Stimulated activated naive CD4-positive, alpha-beta T cell (primary cell): ENCODE results near the gene PLCB3.
A peak's percentile ranks its signal among the peaks of the same experiment; 100 is the strongest.

Experiments
- DNase-seq, 6 experiments: peaks; one replicate each; lab custom pipeline; 2025; lab: John Stamatoyannopoulos, UW

The PLCB3 gene

GRCh38 chr11:64267207-64267945 is 16.0 kb downstream of the PLCB3 start:
- no peak for DNase-seq

GRCh38 chr11:64268025-64268892 is 16.9 kb downstream of the PLCB3 start:
- DNase-seq: no peak

- DNase-seq: peak in 2 of 6 experiments; percentile 50 to 51
These were observed 17.7 kb downstream of the PLCB3 start for GRCh38 chr11:64268893-64269539.

- peak; percentile 95 to 98 (median 96) for DNase-seq
These were observed 18.4 kb downstream of the PLCB3 start for GRCh38 chr11:64269540-64270220.

GRCh38 chr11:64275031-64275800 is 23.9 kb downstream of the PLCB3 start:
- no peak for DNase-seq

GRCh38 chr11:64275841-64276240 is 24.5 kb downstream of the PLCB3 start:
- DNase-seq: no peak

GRCh38 chr11:64276653-64277431 is 25.5 kb downstream of the PLCB3 start:
- no peak for DNase-seq

GRCh38 chr11:64278576-64279190 is 27.4 kb downstream of the PLCB3 start:
- DNase-seq: no peak

- DNase-seq: no peak
These were observed 30.8 kb downstream of the PLCB3 start for GRCh38 chr11:64281957-64282770.

- DNase-seq: no peak
These were observed 31.8 kb downstream of the PLCB3 start for GRCh38 chr11:64283092-64283491.

- peak; percentile 80 to 92 (median 90) for DNase-seq
These were observed 33.0 kb downstream of the PLCB3 start, which contains the start of gene BAD for GRCh38 chr11:64284048-64284961. Gene BAD, minus strand, starts transcription at chr11:64284665. Its CDS starts 297 bp downstream, at chr11:64284368.

- peak; percentile 83 to 99 (median 92) for DNase-seq
These were observed 33.9 kb downstream of the PLCB3 start, which contains the start of gene GPR137 for GRCh38 chr11:64284962-64285884. Gene GPR137, plus strand, starts transcription at chr11:64285848. Its CDS starts 677 bp downstream, at chr11:64286525.

GRCh38 chr11:64285885-64286800 is 34.8 kb downstream of the PLCB3 start:
- no peak for DNase-seq

GRCh38 chr11:64286801-64287159 is 35.5 kb downstream of the PLCB3 start:
- no peak for DNase-seq

GRCh38 chr11:64287676-64288352 is 36.5 kb downstream of the PLCB3 start:
- DNase-seq: no peak
